ENCODE measurements around the gene TTLL13.
"Not testable (repeated sequence)": the region's sequence is repeated elsewhere in the genome, so short reads cannot be mapped to it uniquely, and the experiment has no call there.

TTLL13 gene

DNA sequence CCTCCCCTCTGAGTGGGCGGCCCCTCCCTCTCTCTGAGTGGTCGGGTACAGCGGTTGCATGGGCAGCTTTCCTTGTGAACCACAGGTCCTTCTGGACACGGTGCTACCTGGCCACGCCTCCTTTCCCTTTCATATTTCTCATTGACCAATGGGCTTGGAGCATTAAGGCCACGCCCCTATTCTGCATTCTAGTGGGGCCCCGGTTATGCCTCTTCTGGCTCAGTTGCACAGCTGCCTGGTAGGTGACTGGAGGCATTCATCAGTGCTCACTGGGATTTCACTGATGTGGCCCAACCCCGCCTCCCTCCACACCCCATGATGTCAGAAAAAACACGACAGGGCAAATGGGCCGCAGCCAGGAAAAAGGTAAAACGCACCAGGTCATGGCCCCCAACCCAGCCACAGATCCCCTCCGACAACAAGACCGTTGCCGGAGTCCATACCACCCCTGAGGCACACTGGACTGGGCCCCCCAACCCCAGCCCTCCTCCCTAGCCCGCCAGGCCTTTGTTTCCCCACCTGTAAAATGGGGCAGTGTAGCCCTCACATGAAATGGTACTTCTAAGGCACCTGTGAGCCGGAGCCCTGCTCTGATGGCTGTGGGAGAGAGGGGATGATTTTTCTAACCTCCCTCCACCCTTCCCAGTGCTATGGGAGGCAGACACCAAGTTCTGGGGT, 42.5 kb downstream of the TTLL13 start:
- peak; percentile 7 to 24 for DNase-seq

DNA sequence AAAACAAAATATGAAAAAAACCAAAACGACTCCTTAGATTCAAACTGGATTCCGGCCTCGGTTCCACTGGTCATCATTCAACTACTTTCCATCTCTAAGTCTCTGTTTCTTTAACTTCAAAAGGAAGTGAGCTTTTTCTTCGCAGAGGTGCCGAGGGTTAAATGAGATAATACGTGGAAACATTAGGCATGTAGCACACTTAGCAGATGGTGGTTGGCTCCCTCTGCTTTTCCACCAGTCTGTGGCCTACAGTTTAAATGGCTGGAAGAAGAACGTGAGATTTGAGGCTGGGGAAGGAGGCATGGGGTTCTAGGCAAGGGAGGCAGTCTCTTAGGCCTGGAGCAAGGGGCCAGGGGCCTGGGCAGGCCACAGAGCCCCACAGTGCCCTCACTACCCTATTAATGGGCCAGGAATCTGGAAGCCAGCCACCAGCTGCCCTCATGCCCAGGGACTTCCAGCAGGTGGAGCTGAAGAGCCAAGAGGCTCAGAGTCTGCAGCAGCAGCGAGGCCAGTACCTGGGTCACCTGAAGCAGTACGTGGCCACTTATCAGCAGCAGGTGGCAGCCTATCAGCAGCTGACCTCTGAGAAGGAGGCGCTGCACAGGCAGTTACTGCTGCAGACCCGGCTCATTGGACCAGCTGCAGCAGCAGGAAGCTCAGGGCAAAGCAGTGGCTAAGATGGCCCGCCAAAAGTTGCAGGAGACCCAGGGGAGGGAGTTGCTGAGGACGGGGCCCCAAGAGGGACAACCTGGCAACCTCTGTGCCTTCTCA, 43.9 kb downstream of the TTLL13 start:
- peak; percentile 64 to 74 for DNase-seq

DNA sequence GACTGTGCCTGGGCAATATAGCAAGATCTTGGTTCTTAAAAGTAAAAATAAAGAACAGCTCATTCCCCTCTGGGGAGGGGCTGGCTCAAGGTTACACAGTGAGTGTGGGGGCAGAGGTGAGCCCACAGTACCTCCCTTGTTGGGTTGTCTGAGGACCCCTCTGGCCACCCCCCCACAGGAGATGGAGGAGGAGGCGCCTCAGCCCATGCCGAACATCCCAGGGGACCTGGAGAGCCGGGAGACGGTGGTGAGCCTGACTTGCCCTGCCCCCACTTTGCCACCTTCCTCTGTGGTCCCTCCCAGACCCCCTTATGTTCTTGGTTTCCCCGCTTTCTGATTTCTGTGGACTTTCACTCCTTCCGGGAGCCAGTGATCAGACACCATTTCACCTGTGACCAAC, 44.8 kb downstream of the TTLL13 start:
- no peak for DNase-seq

DNA sequence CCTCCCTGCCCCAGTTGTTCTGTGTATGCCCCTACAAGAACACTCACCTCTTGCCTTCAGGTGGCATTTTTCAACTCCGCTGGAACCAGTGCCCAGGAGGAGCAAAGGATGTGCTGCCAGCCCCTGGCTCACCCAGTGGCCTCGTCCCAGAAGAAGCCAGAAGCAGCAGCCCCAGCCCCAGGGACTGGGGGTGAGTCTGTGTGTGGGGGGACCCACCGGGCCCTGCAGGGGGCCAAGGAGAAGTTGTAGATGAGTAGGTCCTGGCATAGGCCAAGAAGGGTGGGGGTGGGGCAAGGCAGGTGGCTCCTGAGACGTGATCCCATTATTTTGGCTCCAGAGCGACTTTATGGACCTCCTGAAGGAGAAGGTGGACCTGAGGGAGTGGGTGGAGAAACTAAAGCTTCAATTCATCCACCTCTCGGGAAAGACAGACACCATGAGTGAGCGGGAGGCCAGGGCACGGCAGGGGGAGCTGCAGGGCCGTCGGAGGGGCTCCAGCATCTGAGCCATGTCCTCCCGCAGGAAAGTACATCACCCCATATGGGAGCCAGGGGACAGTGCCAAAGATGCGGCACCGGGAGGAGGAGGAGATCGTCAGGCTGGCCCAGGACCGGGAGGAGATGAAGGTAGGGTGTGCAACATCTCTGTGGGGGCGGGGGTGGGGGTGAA, 45.4 kb downstream of the TTLL13 start:
- no peak for DNase-seq

DNA sequence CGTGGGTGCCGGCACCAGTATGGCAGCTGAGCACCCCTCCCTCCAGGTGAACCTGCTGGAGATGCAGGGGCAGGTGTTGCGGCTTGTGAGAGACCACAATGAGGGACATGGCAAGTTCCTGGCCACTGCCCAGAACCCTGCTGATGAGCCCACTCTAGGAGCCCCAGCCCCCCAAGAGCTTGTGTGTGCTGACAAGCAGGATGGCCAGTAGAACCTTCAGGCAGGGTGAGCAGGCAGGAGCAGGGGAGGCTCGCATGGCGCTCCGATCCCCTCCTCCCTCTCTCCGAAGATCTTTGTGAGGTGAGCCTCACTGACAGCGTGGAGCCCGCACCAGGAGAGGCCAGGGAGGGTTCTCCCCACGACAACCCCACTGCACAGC, 45.9 kb downstream of the TTLL13 start:
- DNase-seq, result no peak

DNA sequence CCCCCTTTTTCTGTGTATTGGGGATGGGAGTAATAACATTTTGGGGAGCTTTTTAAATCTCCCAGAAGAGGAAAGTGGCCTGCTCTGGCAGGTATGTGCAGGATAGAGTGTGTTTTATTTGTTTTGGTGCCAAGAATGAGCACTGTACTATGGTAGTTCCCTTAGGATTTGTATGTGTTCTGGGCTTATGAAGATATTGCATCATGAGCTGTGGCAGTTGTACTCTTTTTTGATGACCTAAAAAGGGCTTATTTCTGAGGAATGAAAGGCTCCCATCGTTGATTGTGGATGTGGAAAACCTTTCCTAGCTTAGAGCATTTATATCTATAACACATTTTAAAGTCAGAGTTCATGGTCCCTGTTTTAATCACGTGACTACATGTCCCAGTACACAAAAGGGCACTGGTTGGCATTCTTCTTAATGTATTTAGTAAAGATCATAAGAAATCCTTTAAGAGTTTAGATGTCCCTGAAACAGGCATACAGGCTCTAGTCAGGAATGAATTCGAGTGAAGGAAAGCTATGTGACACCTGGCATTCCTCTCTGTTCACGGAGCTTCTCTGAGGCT, 47.0 kb downstream of the TTLL13 start:
- not testable (repeated sequence) for DNase-seq

DNA sequence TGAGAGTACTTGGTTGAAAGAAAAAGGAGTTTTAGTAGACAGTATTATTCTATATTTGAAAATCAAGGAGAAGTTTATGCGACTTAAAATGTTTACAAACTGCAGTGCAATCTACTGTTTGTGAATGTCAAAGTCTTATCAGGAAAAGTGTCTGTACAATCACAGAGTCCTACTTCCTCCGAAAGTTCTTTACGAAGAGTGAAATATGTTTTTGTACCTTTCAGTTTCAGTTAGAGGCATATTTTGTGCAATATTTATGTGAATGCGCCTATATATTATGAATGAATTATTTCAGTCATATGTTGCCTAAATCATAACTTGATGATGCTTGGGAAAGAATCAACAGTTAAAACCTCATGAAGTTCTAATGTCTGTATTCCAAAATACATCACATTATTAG, 47.7 kb downstream of the TTLL13 start:
- no peak for DNase-seq

DNA sequence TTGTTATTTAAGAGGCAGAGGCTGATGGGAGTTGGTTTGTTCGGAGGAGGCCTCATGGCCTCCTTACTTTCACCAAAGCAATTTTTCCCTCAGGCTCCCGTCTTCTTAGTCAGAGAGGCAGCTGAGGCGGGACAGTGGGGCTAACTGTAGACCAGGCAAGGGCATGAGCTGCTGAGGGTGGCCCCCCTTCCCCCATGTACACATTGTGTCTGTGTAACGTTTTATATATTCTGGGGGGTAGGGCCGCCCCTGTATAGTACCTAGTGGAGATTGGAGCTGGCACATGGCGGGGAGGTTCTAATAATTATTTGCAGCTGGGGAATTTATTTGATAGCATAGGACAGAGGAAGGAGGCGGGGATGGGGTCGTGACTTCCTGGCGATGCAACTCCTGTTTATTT, 51.2 kb downstream of the TTLL13 start:
- no peak for DNase-seq

DNA sequence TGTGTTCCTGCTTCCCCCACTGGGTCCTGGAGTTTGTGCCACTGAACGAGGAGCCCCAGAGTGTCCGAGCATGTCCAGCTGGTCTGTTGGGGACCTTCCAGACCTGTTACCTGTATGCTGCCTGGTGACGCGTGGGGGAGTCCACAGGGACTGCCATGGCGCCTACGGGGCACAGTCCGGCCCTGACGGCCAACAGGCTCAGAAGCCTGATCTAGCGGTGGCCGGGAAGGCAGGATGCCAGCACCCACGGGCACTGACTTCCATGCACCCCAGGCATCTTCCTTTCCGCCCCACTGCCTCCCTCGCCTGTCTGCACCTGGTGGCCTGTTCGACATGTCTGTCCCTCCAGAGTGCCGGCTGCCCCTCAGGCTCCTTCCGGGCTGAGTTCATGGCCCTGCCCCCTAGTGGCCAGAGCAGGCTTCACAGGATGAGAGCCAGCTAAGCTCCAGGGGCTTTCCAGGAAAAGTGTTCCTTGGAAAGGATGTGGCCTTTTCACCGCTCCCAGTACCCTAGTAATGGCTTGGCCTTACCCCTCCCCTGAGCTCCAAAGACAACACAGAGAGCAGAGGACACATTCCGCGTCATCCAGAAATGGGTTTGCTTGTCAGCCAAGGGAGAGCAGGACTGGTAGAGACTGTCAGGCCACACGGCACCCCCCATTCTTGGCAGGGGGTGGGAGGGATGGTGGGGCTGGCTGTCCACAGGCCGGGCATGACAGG, 51.8 kb downstream of the TTLL13 start:
- DNase-seq, result peak; percentile 41 to 61

DNA sequence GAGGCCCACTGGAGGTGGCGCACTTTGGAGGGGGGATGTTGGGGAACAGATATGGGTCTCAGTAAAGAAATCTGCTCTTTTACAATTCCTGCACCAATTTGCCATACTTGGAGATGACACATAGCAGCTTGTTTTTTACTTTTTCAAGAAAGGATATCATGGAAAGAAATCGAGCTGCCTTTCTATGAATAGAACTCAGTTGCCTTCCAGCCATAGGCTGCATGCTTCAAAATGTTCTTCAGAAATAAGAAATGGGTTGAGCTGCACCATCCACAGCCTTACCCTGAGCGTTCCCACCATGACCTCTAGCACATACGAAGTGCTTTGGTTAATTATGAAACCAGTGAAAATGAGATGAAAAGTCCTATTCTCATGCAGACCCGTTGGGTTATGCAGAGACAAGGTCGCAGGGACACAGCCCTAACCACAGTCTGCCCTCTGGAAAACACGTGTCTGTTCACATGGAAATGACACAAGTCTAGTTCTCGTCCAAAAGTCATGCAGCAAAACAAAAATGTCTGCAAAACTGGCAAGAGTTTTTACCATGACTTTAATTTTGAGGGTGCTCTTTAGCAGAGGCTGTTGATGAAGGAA, 52.4 kb downstream of the TTLL13 start:
- no peak for DNase-seq

DNA sequence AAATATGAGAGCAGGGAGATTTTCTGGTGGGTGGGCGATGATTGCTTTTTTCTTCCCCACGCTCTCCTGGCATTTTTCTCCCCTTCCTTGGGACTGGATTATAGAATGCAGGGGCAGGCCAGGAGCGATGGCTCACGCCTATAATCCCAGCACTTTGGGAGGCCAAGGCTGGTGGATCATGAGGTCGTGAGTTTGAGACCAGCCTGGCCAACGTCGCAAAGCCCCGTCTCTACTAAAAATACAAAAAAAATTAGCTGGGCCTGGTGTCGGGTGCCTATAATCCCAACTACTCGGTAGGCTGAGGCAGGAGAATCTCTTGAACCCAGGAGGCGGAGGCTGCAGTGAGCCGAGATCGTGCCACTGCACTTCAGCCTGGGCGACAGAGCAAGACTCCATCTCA, 56.0 kb downstream of the TTLL13 start:
- not testable (repeated sequence) for DNase-seq

DNA sequence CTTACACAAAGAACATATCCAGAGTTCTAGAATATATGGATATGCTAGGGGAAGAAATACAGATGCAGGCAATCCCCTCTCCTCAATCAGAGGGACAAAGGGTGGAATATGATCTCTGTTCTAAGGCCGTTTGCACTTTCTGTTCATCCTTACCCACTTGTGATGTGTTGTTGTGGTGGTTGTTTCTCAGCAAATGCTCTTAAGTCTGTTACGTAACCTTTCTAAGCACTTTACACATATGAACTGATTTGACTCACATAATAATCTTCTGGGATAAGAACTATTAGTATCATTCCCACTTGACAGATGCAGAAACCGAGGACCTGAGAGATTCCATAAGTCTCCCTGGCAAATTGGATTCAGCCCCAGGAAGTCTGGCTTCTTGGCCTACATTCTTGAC, 56.6 kb downstream of the TTLL13 start:
- no peak for DNase-seq

DNA sequence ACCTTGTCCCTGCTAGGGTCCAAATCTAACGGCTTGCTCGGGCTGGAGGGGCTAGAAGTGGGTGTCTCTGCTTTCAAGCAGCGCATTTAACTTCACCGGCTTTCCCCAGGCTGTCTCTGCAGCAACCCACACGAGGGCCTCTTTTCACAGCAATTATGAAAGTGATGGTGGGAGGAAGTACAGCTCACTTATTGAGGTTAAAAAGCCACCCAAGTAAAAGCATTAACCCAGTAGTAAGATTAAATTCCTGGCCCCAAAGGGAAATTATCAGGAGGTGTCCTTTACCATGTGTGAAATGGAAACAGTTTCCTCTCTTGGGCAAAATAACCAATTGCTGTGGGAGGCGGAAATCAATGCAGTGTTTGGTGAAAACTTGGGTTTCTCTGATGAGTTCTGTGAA, 57.2 kb downstream of the TTLL13 start:
- peak; percentile 5 to 30 for DNase-seq

DNA sequence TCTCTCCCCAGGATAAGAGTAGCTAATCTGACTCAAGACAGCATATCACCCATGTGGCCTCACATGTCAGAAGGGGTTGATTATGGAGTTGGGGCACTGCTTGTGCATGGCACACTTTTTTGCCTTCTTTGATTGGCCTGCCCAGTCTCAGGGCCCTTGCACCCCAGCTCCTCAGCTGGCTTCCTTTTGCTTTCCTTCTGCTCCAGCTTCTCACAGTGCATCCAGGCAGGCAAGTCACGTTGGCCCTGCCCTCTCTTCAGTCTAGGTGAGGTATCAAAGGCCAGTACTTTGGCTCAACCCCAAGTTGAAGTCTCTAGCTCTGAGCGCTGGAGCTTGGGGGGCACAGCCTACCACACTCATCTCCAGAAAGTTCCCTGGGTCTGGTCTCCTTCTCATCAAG, 58.3 kb downstream of the TTLL13 start:
- DNase-seq, result no peak

DNA sequence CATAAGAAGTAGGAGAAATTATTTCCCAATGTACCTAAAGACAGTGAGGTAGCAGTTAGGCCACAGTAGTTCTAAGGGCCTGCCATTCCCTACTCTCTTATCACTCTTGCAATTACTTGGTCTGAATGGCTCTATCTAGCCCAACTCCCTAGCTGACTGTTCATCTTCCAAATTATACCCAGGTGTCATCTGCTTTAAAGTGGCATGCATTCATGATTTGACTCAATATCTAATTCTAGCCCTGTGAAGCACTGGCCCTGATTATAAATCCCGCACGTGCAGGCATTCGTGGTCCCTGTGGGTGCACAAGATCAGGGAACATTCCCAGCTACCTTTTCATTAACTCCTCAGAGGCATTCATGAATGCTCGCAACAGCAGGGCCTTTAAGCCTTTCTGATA, 59.7 kb downstream of the TTLL13 start:
- DNase-seq, result no peak
